GM23338 (cell line): ENCODE measurements around the gene CSRP2. TPM values are rescaled to one million over a fixed set of nuclear protein-coding genes. Genes with fewer than 3 reads are reported as not detected.

Source experiments
- ATAC-seq: fragments of 200-7000 bp; cut with Tn5 transposase; 3 replicates; pipeline ENCODE4 v1.9.1; 2020
- DNase-seq: peaks from one replicate; pipeline ENCODE4 v3.0.0-alpha.2; 2015; ENCODE audit warnings: low spot score
- H2AFZ ChIP-seq: fragments of 200-600 bp; sonication (generic); 2 replicates; pipeline ENCODE4 v1.8.0; 2016; ENCODE audit warnings: antibody characterized with exemption, mild to moderate bottlenecking, moderate library complexity
- H3F3A ChIP-seq: fragments of 200-600 bp; sonication (generic); replicated peaks from 2 replicates; pipeline ENCODE4 v1.8.0; 2017; ENCODE audit warnings: antibody characterized with exemption, mixed run types, low read depth
- H3K27ac ChIP-seq: fragments of 200-600 bp; sonication (generic); 2 replicates; pipeline ENCODE4 v1.6.1; 2016; ENCODE audit warnings: low read depth
- H3K27me3 ChIP-seq: fragments of 200-600 bp; sonication (generic); 2 replicates; pipeline ENCODE4 v1.8.0; 2016; ENCODE audit warnings: mild to moderate bottlenecking, mixed run types, moderate library complexity; ENCODE audit not compliant: insufficient read depth
- H3K36me3 ChIP-seq: fragments of 200-600 bp; sonication (generic); 2 replicates; pipeline ENCODE4 v1.8.0; 2016; ENCODE audit warnings: mild to moderate bottlenecking; ENCODE audit not compliant: insufficient read depth
- H3K4me1 ChIP-seq: fragments of 200-600 bp; sonication (generic); 2 replicates; pipeline ENCODE4 v1.8.0; 2016; ENCODE audit warnings: mild to moderate bottlenecking, moderate library complexity; ENCODE audit not compliant: insufficient read depth
- H3K4me2 ChIP-seq: fragments of 200-600 bp; sonication (generic); 2 replicates; pipeline ENCODE4 v1.7.1; 2017; ENCODE audit warnings: mixed run types
- H3K4me3 ChIP-seq: fragments of 200-600 bp; sonication (generic); 2 replicates; pipeline ENCODE4 v1.6.1; 2016; ENCODE audit warnings: mixed run types
- H3K79me2 ChIP-seq: fragments of 200-600 bp; sonication (generic); replicated peaks from 2 replicates; pipeline ENCODE4 v1.8.0; 2017; ENCODE audit warnings: mild to moderate bottlenecking; ENCODE audit not compliant: insufficient read depth
- H3K9me2 ChIP-seq: fragments of 200-600 bp; sonication (generic); 2 replicates; pipeline ENCODE4 v1.8.0; 2017; ENCODE audit not compliant: insufficient read depth
- H4K20me1 ChIP-seq: fragments of 200-600 bp; sonication (generic); replicated peaks from 2 replicates; pipeline ENCODE4 v1.8.0; 2017; ENCODE audit warnings: mild to moderate bottlenecking; ENCODE audit not compliant: insufficient read depth
- H3K27ac Mint-ChIP-seq: 2 replicates; pipeline ENCODE4 v1.8.0; 2020; ENCODE audit warnings: inconsistent platforms, mild to moderate bottlenecking, moderate library complexity, mixed read lengths
- H3K27me3 Mint-ChIP-seq: 3 replicates; pipeline ENCODE4 v1.8.0; 2022; ENCODE audit warnings: low read depth, mild to moderate bottlenecking, moderate library complexity, mixed read lengths, inconsistent platforms; ENCODE audit not compliant: insufficient read depth, poor library complexity
- H3K36me3 Mint-ChIP-seq: 3 replicates; pipeline ENCODE4 v1.8.0; 2021; ENCODE audit warnings: low read depth, mild to moderate bottlenecking, inconsistent platforms, moderate library complexity, mixed read lengths
- H3K4me1 Mint-ChIP-seq: 3 replicates; pipeline ENCODE4 v1.8.0; 2020; ENCODE audit warnings: mild to moderate bottlenecking, inconsistent platforms, mixed read lengths
- H3K4me3 Mint-ChIP-seq: 3 replicates; pipeline ENCODE4 v1.8.0; 2021; ENCODE audit warnings: moderate library complexity, mild to moderate bottlenecking, inconsistent platforms, mixed read lengths
- H3K9me3 Mint-ChIP-seq: 3 replicates; pipeline ENCODE4 v1.8.0; 2020; ENCODE audit warnings: moderate library complexity, mild to moderate bottlenecking, inconsistent platforms, mixed read lengths
- CREB1 ChIP-seq: fragments of 250-450 bp; sonication (Bioruptor Pico); IDR thresholded peaks from 2 replicates; pipeline ENCODE4 v1.5.0; 2020; ENCODE audit warnings: low read depth, mild to moderate bottlenecking, moderate library complexity
- CTCF ChIP-seq, 2 experiments: fragments of 200-600 bp in 1 of 2; sonication (generic) in 1 of 2; conservative IDR thresholded peaks; 2 replicates each; pipeline versions ENCODE4 v1.5.1 to v1.6.1; 2016 to 2017; ENCODE audit warnings: antibody characterized with exemption in 2 of 2, low read depth in 2 of 2, mild to moderate bottlenecking in 2 of 2, moderate library complexity in 1 of 2
- EZH2phosphoT487 ChIP-seq: fragments of 200-600 bp; sonication (generic); IDR thresholded peaks from one replicate; pipeline ENCODE4 v1.8.1; 2018; ENCODE audit warnings: antibody characterized with exemption; ENCODE audit not compliant: unreplicated experiment
- JUNB ChIP-seq: IDR thresholded peaks from one replicate; pipeline ENCODE4 v1.6.1; 2016; ENCODE audit warnings: antibody characterized with exemption; ENCODE audit not compliant: unreplicated experiment
- NANOG ChIP-seq: IDR thresholded peaks from 2 replicates; pipeline ENCODE4 v1.6.1; 2016; ENCODE audit warnings: antibody characterized with exemption, borderline replicate concordance
- REST ChIP-seq: IDR thresholded peaks from one replicate; pipeline ENCODE4 v1.6.1; 2018; ENCODE audit warnings: antibody characterized with exemption; ENCODE audit not compliant: unreplicated experiment
- STAT1 ChIP-seq: IDR thresholded peaks from one replicate; pipeline ENCODE4 v1.6.1; 2016; ENCODE audit warnings: antibody characterized with exemption; ENCODE audit not compliant: unreplicated experiment
- ZNF114 ChIP-seq: fragments of 250-450 bp; sonication (Bioruptor Pico); IDR thresholded peaks from 2 replicates; pipeline ENCODE4 v1.5.0; 2020; ENCODE audit warnings: mild to moderate bottlenecking, moderate library complexity
- ZNF331 ChIP-seq: fragments of 250-450 bp; sonication (Bioruptor Pico); IDR thresholded peaks from 2 replicates; pipeline ENCODE4 v1.5.0; 2020; ENCODE audit warnings: low read depth, mild to moderate bottlenecking, moderate library complexity
- polyA plus RNA-seq: library from polyadenylated mRNA; unstranded; fragments of >200 nt; fragmentation: Nextera tagmentation; extraction: Ambion mirVana; gene quantifications from 2 replicates; pipeline ENCODE4 v1.2.1, GENCODE V29; 2016
- total RNA-seq: library from RNA; depleted of rRNA; stranded (reverse); fragments of >200 nt; shearing (Covaris generic); gene quantifications from 2 replicates; pipeline ENCODE4 v1.2.3, GENCODE V29; 2014

Gene CSRP2
- total and polyA plus RNA-seq, 2 experiments from 2014 or later, result 166 to 315 TPM

GRCh38 chr12:76890151-76891143, 11.6 kb upstream of the CSRP2 start:
- H3K4me3 ChIP-seq, result no peak overlapping the region
- H2AFZ ChIP-seq, result 0 out of 2 replicates have a peak overlapping the region, but pooled peaks have one; percentile 13
- H3K27me3 ChIP-seq, result no peaks in the 10 kb centered on the region
- H3K4me3 Mint-ChIP-seq, result no peak overlapping the region
- peaks cover 3% of the 10 kb centered on the region for H3K27me3 Mint-ChIP-seq
- H4K20me1 ChIP-seq, result no peaks in the 10 kb centered on the region
- no peak overlapping the region for H3K27ac ChIP-seq
- H3K9me2 ChIP-seq, result no peaks in the 10 kb centered on the region
- DNase-seq (no peak), ATAC-seq (peak; percentile 46)
- TF ChIP-seq CTCF (conservative IDR thresholded peaks at IDR 0.05; ENCODE audit: low read depth in 2 of 2), result no peak
- no peak for TF ChIP-seq NANOG
- TF ChIP-seq STAT1, result no peak
- H3K9me3 Mint-ChIP-seq, result peaks cover 17% of the 10 kb centered on the region
- H3K4me1 Mint-ChIP-seq, result peaks cover 28% of the 10 kb centered on the region
- H3K79me2 ChIP-seq, result no peaks in the 10 kb centered on the region
- H3K4me2 ChIP-seq, result no peak overlapping the region
- H3K36me3 ChIP-seq, result no peaks in the 10 kb centered on the region
- H3K27ac Mint-ChIP-seq, result no peak overlapping the region
- H3K36me3 Mint-ChIP-seq, result peaks cover 10% of the 10 kb centered on the region; the same call in 2 of the 3 replicates
- H3K4me1 ChIP-seq, result peaks cover 22% of the 10 kb centered on the region
- H3F3A ChIP-seq, result no peaks in the 10 kb centered on the region

- peak overlapping the region; percentile 94 for H2AFZ ChIP-seq
- H3K27me3 ChIP-seq, result no peaks in the 10 kb centered on the region
- no peaks in the 10 kb centered on the region for H3K79me2 ChIP-seq
- no peaks in the 10 kb centered on the region for H4K20me1 ChIP-seq
- ATAC-seq (peak; percentile 67), DNase-seq (no peak)
- H3K27ac ChIP-seq, result no peak overlapping the region
- Mint-ChIP-seq H3K27me3 (peaks cover 3% of the 10 kb centered on the region), H3K4me3 (no peak overlapping the region), H3K4me1 (peaks cover 28% of the 10 kb centered on the region), H3K36me3 (peaks cover 2% of the 10 kb centered on the region; the same call in 1 of the 3 replicates), H3K27ac (no peak overlapping the region), H3K9me3 (peaks cover 3% of the 10 kb centered on the region)
- H3K36me3 ChIP-seq, result no peaks in the 10 kb centered on the region
- peaks cover 22% of the 10 kb centered on the region for H3K4me1 ChIP-seq
- H3F3A ChIP-seq, result no peaks in the 10 kb centered on the region
- H3K9me2 ChIP-seq, result no peaks in the 10 kb centered on the region
- H3K4me3 ChIP-seq, result no peak overlapping the region
- H3K4me2 ChIP-seq, result no peak overlapping the region
- TF ChIP-seq CTCF (conservative IDR thresholded peaks at IDR 0.05; ENCODE audit: low read depth in 2 of 2) (no peak), CREB1 (no peak), ZNF331 (CRISPR knock-in tag) (no peak), NANOG (no peak), ZNF114 (CRISPR knock-in tag) (no peak), REST (no peak), EZH2phosphoT487 (no peak), STAT1 (no peak), JUNB (no peak)
These were observed 10.0 kb upstream of the CSRP2 start for GRCh38 chr12:76888775-76889174.
